SK-MEL-5 (cell line): Measurements from ENCODE around the gene CFAP61. TPM values are rescaled to one million over a fixed set of nuclear protein-coding genes. Genes with fewer than 3 reads are reported as not detected.
"Not testable (repeated sequence)": the region's sequence is repeated elsewhere in the genome, so short reads cannot be mapped to it uniquely, and the experiment has no call there.

Source experiments
- DNase-seq: peaks from one replicate; pipeline ENCODE4 v3.0.0-alpha.2; 2016; ENCODE audit warnings: low read depth, low spot score
- in situ Hi-C: cut with HindIII; loops from 2 replicates; pipeline ENCODE4 v1.10.0; 2016; ENCODE audit warnings: low sequenced_read_pairs, high pct_unique_total_duplicates, low pct_unique_long_range_greater_than_20kb
- total RNA-seq: library from RNA; depleted of rRNA; stranded (reverse); fragments of >200 nt; shearing (Covaris generic); gene quantifications from 2 replicates; pipeline ENCODE4 v1.2.3, GENCODE V29; 2014

Gene CFAP61
- total RNA-seq, 1 experiment from 2014 or later, result 39.3 TPM

DNA sequence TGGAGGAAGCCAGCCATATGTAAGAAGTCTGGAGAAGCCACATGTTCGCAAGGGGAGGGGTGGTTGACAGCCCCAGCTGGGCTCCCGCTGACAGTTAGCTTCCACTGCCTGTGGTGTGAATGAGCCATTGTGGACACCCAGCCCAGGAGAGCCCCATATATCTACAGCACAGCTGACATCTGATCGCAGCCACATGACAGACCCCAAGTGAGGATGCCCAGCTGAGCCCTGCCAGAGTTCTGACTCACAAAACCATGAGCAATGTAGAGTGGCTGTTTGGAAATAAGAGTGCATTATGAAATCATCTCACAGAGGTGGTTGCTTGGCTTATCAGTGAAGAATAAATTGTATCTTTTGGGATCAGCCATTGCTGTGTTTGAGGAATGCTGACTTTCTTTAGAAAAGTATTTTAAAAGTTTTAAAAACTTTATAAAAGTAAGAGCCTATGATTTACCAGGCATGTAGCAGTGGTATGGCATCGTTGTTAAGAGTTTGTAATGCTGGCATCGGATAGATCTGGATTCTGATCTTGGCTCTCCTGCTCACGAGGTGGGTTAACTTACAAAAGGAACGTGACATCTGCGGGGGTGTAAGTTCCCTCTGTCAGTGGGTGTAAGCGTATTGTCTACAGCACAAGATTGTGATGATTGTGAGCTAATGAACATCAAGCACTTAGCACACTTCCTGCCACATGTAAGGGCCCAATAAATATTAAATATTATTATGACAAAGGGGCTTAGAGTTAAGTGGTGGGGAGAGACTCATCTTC lies 24.1 kb downstream of the CFAP61 start:
- in situ Hi-C loops, result no loop called here
- peak; percentile 99 for DNase-seq

DNA sequence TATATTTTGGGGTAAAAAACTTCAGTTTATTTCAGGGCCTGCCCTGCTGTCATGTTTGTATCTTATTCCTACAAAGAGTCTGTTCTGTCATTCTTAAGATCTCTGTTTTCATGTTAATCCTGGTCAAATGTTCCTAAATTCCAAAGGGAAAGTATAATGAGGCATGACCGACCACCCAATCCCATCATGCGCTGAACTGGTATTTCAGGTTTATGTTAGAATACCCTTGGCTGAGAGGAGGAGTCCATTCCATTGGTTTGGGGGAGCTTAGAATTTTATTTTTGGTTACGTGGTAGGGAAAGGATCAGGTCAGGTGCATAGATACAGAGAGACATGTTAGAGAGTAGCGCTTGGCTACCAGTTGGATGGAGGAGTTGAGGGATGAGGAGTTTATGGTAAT lies 25.7 kb downstream of the CFAP61 start:
- DNase-seq, result no peak
- in situ Hi-C loops, result no loop called here

DNA sequence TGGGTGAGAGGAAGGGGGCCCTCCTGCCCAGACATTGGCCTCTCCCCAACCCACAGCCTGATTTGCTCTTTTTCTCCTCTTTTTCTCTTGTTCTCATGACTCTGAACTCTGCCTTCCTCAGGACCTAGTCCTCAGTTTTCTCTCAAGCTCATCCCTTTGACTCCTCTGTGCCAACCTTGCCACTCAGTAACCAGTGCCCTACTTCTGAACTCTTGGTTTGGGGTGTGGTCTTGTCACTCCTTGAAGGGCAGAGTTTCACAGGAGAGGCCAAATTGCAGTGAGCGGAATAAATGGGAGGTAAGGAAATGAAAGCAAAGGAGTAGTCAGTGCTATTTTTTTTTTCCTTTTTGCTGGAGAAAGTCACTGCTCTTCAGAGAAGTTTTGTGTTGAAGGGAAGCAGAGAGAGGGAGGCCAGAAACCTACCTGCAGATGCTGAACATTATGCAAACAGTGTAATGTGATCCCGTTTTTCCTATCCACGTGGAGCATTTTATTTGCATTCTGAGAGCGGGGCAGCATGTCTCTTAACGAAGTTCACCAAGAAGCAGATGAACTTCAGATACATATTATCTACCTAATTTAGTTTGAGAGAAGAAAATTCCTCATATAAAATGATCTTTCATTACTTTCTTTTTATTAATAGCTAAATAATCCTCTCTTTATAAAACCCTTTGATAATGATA lies 26.9 kb downstream of the CFAP61 start:
- in situ Hi-C loops, result no loop called here

DNA sequence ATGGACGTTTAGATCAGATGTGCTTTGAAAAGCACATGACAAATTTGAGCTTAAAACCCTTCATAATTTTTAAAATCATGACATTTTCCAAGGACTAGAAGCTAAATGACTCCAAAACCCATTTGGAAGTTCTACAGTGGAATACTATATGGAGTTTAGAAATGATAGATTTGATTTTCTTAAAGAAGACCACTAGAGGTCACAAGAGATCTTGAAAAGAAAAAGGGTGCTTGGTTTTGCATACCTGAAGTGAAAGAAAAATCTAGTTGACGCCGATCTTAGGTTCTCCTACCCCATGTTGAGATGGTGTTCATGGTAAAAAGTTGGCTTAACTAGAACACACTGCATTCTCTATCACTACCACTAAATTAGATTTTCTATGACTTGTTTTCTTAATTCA lies 31.5 kb downstream of the CFAP61 start:
- in situ Hi-C loops, result no loop called here
- DNase-seq, result peak; percentile 80

More for the DNA sequence above, 26.9 kb downstream of the CFAP61 start:
- DNase-seq, result no peak

DNA sequence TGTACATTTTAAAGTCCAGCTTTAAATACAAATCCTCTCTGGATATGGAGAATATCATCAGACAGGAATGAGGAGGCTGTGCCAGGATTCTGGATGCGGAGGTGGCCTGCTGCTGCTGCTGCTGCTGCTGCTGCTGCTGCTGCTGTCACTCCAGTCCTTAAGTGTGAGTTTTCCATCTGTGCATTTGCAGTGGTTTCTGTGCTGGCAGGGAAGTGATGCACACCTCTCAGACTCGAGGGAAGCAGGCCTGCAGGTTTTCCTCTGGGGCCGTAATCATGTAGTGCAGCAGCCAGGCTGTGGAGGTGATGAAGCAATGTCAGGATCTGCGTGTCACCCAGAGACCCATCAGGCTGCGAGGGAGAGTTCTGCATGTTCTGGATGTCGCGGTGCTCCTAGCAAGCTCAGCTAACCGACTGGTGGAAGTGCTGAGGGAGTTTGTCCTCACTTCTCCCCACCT lies 32.0 kb downstream of the CFAP61 start:
- no peak for DNase-seq
- in situ Hi-C loops, result no loop called here

DNA sequence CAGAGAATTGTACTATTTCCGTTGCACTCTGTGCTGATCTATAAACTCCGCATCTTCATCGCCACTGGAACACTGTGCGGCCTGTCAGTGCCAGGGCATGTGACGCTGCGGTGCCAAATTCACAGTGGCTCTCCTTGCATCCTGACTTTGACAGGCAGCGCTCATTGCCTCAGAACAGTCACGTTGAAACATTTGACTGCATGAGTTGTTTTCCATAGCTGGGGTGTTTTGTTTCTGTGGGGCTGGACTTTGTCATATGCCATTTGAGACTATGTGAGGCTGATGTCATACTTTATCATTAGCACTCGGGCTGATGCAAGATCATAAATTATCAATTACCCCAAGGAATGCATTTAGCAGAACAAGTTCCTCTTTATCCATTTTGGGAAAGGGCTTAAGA lies 32.7 kb downstream of the CFAP61 start:
- DNase-seq, result peak; percentile 99
- in situ Hi-C loops, result no loop called here

DNA sequence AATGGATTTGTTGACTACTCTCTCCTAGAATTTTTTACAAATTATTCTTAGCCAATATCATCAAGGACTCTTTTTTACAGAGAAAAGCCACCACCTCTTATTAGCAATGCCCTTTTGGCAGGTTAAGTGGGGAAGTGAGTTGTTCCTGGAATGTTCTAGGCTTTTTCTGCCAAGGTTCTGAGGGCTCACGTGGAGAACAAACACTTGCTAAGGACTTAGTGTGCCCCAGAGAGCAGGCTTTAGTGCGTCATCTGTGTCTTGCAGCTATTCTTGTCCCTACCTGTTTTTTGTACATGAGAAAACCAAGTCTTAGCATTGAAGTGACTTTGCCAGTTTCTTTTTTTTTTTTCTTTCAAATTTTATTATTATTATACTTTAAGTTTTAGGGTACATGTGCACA lies 33.5 kb downstream of the CFAP61 start:
- in situ Hi-C loops, result no loop called here

DNA sequence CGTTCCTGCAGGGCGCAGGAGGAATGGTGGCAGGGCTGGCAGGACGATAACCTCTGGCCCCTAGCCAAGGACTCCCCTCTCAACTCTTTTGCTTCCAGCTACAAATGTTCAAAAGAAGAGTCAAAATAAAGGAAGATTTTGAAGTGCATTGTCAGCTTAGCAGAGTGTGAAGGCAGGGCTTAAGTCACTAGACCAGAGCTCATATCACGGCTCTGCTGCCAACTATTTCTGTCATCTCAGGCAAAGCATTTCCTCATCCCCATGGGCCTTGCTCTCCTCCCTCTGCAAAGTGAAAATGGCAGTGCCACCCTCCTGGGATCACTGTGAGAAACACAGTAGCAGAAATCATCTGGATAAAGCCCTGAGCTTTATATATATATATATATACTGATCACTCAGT lies 36.7 kb downstream of the CFAP61 start:
- no peak for DNase-seq
- in situ Hi-C loops, result no loop called here

More for the DNA sequence above, 33.5 kb downstream of the CFAP61 start:
- peak; percentile 38 for DNase-seq

DNA sequence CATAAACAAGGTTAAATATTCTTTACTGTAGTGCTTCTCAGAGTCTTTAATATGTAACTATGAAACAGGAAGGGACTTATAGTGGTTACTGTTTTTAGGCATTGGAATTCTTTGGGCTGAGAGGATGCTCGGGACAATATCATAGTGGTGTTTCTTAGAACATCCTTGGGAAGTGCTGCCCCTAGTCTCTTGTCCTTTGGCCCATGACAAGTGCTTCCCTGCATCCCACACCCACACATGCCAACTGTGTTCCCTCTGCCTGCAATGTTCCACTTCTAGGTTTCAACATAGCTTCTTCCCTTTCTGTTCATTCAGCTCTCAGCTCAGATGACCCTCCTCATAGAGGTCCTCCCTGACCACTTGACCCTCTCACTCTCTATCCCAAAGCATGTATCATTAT lies 37.6 kb downstream of the CFAP61 start:
- DNase-seq, result no peak
- in situ Hi-C loops, result no loop called here

DNA sequence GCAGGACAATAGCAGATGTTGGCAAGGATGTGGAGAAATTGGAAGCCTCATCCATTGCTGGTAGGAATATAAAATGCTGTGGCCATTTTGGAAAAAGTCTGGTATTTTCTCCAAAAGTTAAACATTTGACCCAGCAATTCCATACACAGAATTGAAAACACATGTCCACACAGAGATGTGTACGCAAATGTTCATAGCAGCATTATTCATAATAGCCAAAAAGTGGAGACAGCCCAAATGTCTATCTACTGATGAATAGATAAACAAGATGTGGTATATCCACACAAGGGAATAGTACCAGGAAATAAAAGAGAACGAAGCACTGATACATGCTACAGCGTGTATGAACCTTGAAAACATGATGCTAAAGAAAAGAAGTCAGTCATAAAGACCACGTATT lies 40.5 kb downstream of the CFAP61 start:
- no peak for DNase-seq
- in situ Hi-C loops, result no loop called here

DNA sequence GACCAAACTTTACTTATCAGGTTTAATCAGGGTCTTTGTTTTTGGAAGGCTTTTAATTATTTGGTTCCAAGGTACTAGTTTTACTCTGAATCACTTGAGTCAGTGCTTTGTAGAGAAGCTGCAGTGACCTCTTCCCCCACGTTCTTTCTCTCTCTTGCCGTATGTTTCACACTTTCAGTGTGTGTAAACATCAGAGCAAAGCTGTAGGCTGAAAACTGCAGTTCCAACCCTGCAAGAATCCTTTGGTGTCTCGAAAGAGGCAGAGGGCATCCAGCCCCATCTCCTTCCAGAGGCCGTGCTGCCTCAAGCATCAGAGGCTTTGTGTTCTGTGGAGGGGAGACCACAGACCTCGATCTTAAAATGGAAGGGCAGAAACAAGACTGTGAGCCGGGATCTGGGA lies 42.1 kb downstream of the CFAP61 start:
- in situ Hi-C loops, result no loop called here
- DNase-seq, result no peak

DNA sequence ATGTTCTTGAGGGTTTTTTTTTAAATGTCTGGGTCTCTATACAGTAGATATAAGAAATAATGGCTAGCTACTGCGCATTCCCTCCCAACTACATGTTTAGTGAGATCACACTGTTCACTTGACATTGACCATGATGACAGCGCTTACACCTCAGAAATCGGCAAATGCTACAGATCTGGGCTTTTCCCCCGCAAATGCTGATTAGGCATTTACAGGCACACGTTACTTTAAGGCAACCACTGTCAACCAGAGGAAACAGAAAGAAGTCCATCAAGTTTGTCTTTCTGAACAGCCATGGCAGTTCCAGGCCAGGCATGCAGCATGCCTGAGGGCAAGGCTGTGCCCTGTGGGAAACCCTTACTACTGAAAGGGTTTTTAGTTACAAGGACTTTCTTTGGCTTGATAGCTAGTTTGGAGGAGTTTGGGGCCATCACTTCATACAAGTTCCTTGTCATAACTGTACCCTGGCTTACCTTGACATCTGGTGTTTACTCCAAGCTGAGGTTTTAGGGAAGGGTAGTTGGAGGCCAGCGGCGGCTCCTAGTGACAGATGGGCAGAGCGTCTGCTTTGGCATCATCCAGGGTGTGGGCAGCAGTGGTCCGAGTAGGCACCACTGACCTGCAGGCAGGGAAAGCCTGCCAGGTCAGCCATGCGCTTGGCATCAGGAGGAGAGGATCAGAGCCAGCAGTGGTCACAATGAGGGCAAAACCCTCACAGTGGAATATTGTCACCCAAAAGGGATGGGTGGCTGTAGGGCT lies 43.0 kb downstream of the CFAP61 start:
- in situ Hi-C loops, result no loop called here
- no peak for DNase-seq

DNA sequence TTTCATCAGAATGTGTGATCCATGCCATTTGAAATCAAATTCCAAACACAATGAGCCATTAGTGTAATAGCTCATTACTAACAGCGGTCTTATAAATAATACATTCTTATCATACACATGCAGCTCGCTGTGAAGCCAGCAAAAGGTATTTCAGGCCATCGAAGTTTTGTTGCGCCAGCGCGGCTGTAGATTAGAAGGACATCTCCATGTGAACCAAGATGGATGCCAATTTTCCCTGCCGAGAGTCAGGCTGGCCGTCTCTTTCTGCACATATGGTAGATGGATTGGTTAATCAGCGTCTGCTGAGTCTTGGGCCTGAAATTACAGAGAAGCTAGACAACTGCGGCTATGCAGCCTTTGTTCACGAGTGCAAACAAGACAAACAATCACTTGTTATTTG lies 44.1 kb downstream of the CFAP61 start:
- DNase-seq, result no peak
- in situ Hi-C loops, result no loop called here

DNA sequence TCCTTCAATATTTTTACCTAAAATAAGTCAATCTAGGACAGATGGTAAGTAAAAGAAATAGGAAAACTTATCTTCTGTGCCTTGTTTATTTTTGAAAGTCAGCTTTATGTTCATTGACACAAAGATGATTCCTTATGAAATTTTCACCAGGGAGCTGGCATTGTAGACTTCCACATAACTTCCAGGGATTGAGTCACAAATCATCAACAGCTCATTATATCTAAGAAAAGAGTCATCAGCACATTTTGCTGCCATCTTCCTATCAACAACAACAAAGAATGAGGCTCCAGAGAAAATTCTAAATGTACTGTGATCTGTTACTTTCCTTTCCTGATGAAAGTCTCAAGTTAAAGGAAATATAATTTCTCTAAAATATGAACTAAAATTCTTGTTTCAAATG lies 48.5 kb downstream of the CFAP61 start:
- DNase-seq, result no peak
- in situ Hi-C loops, result no loop called here

DNA sequence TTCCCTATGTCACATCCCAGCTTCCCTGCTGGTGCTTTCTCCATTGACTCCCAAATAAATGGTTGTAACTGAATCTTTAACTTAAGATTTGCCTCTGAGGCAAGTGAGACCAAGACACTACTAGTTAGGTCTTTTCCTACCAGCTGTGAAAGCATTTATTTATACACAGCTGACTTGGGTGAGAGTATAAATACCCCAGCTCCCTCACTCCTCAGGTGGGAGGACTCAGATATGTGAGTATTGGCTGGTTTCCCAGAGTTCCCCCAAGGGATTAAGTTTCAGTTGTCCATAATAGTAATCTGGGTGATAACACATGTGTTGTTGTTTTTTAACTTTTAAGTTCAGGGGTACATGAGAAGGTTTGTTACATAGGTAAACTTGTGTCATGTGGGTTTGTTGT lies 49.8 kb downstream of the CFAP61 start:
- no peak for DNase-seq
- in situ Hi-C loops, result no loop called here

DNA sequence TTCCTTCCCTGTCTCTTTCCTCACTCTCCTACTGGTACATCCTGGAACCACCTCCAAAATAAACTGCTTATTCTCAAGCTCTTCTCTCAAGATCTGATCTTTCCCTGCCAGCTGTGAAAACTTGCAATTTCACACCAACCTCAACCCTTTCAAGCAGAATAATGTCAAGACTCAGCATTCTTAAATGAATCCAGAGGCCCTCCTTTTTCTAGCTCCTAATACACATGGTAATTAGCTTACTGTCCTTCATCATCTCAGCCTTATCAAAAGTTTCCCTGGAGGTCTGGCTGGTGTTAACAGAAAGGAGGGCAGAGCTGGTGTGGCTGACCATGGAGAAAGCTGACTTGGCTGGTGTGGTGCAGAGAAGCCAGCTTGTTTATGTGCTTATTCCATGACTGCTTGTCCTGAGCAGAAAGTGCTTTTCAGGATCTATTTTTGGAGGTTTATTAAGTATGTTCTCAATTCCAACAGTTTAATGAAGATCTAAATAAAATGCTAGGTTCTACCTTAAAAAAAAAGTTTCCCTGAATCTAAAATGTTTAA lies 50.5 kb downstream of the CFAP61 start:
- DNase-seq, result no peak
- in situ Hi-C loops, result no loop called here

DNA sequence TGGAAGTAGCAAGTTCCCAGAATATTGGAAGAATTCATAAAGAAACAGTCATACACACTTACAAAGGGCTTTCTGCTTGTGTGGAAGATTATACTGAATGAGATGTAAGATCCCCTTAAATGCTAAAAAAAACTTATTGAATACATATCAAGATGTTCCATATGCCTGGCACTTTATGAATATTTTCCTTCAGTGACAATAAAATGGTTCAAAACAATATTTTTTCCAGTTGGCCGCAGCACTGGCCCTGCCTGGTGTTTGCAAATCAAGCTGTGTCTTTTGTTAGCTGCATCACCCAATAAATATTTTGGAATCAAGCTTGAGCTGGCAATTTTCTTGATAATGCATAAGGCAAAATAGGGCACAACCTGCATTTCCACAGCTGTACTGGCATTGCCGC lies 51.2 kb downstream of the CFAP61 start:
- in situ Hi-C loops, result no loop called here
- no peak for DNase-seq

DNA sequence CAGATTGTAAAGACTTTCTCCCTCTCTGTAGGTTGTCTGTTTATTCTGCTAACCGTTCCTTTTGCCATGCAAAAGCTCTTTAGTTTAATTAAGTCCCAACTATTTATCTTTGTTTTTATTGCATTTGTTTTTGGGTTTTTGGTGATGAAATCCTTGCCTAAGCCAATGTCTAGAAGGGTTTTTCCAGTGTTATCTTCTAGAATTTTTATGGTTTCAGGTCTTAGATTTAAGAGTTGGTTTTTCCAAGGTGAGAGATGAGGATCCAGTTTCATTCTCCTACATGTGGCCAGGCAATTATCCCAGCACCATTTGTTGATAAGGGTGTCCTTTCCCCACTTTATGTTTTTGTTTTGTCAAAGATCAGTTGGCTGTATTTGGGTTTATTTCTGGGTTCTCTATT lies 70.9 kb downstream of the CFAP61 start:
- in situ Hi-C loops, DNase-seq: not testable (repeated sequence)
